Measurements from ENCODE around the gene CARMIL3.

The CARMIL3 gene

GRCh38 chr14:24093901-24094840, 42.4 kb downstream of the CARMIL3 start, which contains the start of gene PCK2:
PCK2 (plus strand) TSS chr14:24094311; CDS start chr14:24094406, 95 bp downstream.
- Histone ChIP-seq H3K27me3 (ENCODE audit: insufficient read depth, poor library complexity, severe bottlenecking) (no peaks in the 10 kb centered on the region), H3K27ac (replicated peaks) (peak within 1 kb of the TSS; percentile 93), H3K4me3 (replicated peaks; ENCODE audit: insufficient read depth, low read length) (peak within 1 kb of the TSS; percentile 82)
- TF ChIP-seq POLR2AphosphoS5 (IDR thresholded peaks at IDR 0.05; ENCODE audit: low read depth) (peak; percentile 85), SPI1 (IDR thresholded peaks at IDR 0.05; ENCODE audit: borderline replicate concordance, low read depth) (peak; percentile 90), REST (IDR thresholded peaks at IDR 0.05; ENCODE audit: insufficient replicate concordance, low read depth) (no peak)
- DNase-seq (ENCODE audit: low read depth in 1 of 2, low spot score in 1 of 2) = peak; percentile 78 to 92

GRCh38 chr14:24094841-24095270, 43.0 kb downstream of the CARMIL3 start:
- no peak for TF ChIP-seq REST (IDR thresholded peaks at IDR 0.05; ENCODE audit: insufficient replicate concordance, low read depth)
- TF ChIP-seq CTCF (IDR thresholded peaks at IDR 0.05; ENCODE audit: insufficient read depth, low read length) = no peak
- H3K27me3 ChIP-seq (ENCODE audit: insufficient read depth, poor library complexity, severe bottlenecking) = no peaks in the 10 kb centered on the region
- peak overlapping the region; percentile 82 for H3K4me3 ChIP-seq (replicated peaks; ENCODE audit: insufficient read depth, low read length)
- peak overlapping the region; percentile 93 for H3K27ac ChIP-seq (replicated peaks)
- no peak for DNase-seq (ENCODE audit: low read depth in 1 of 2, low spot score in 1 of 2)

- H3K27ac ChIP-seq (replicated peaks) = peak overlapping the region; percentile 93
- DNase-seq (ENCODE audit: low read depth in 1 of 2, low spot score in 1 of 2) = peak in 1 of 2 experiments; percentile 36
These were observed 43.7 kb downstream of the CARMIL3 start for GRCh38 chr14:24095271-24096068.

More at GRCh38 chr14:24095271-24096068, 43.7 kb downstream of the CARMIL3 start:
- H3K27me3 ChIP-seq (ENCODE audit: insufficient read depth, poor library complexity, severe bottlenecking) = no peaks in the 10 kb centered on the region
- TF ChIP-seq GABPA (IDR thresholded peaks at IDR 0.05; ENCODE audit: low read depth) (no peak), REST (IDR thresholded peaks at IDR 0.05; ENCODE audit: insufficient replicate concordance, low read depth) (no peak), CTCF (IDR thresholded peaks at IDR 0.05; ENCODE audit: insufficient read depth, low read length) (no peak), POLR2AphosphoS5 (IDR thresholded peaks at IDR 0.05; ENCODE audit: low read depth) (0 out of 2 replicates have a peak, but pooled peaks have one; percentile 20), SPI1 (IDR thresholded peaks at IDR 0.05; ENCODE audit: borderline replicate concordance, low read depth) (no peak)
- H3K4me3 ChIP-seq (replicated peaks; ENCODE audit: insufficient read depth, low read length) = peak overlapping the region; percentile 82
